COR-L47 (cell line): ENCODE measurements around the gene OPA3.
A peak's percentile ranks its signal among the peaks of the same experiment; 100 is the strongest.
"Not testable (repeated sequence)": the region's sequence is repeated elsewhere in the genome, so short reads cannot be mapped to it uniquely, and the experiment has no call there.

Experiments used
- DNase-seq: peaks from one replicate; lab custom pipeline; 2025; lab: John Stamatoyannopoulos, UW

The OPA3 gene

GRCh38 chr19:45584332-45585157 lies at the start of gene OPA3:
Gene OPA3, minus strand, starts transcription at chr19:45584802. Its CDS starts 38 bp downstream, at chr19:45584764.
- DNase-seq: peak; percentile 100

- DNase-seq: no peak
Measured at GRCh38 chr19:45632468-45633196, 48.0 kb upstream of the OPA3 start.

- DNase-seq: no peak
Measured at GRCh38 chr19:45630463-45630862, 45.9 kb upstream of the OPA3 start.

GRCh38 chr19:45629704-45630103 lies 45.1 kb upstream of the OPA3 start:
- DNase-seq: no peak

GRCh38 chr19:45628219-45628618 lies 43.6 kb upstream of the OPA3 start:
- not testable (repeated sequence) for DNase-seq

GRCh38 chr19:45623984-45624383 lies 39.4 kb upstream of the OPA3 start:
- no peak for DNase-seq

- DNase-seq: no peak
Measured at GRCh38 chr19:45621976-45622503, 37.4 kb upstream of the OPA3 start.

- DNase-seq: no peak
Measured at GRCh38 chr19:45621389-45621788, 36.8 kb upstream of the OPA3 start.

GRCh38 chr19:45616704-45617017 lies 32.1 kb upstream of the OPA3 start:
- DNase-seq: no peak

GRCh38 chr19:45615795-45616703 lies 31.4 kb upstream of the OPA3 start:
- peak; percentile 38 for DNase-seq

GRCh38 chr19:45615056-45615455 lies 30.5 kb upstream of the OPA3 start:
- DNase-seq: not testable (repeated sequence)

- no peak for DNase-seq
Measured at GRCh38 chr19:45613926-45614725, 29.5 kb upstream of the OPA3 start.

GRCh38 chr19:45608948-45609347 lies 24.3 kb upstream of the OPA3 start:
- DNase-seq: no peak

- DNase-seq: peak; percentile 34
Measured at GRCh38 chr19:45607071-45608029, 22.7 kb upstream of the OPA3 start.

GRCh38 chr19:45601524-45602374 lies 17.1 kb upstream of the OPA3 start, which contains the start of gene GPR4:
Gene GPR4, minus strand, starts transcription at chr19:45602212. Its CDS starts 10,346 bp downstream, at chr19:45591866.
- no peak for DNase-seq

- DNase-seq: no peak
Measured at GRCh38 chr19:45601115-45601514, 16.5 kb upstream of the OPA3 start.

- DNase-seq: no peak
Measured at GRCh38 chr19:45600340-45600885, 15.8 kb upstream of the OPA3 start.

GRCh38 chr19:45599286-45599685 lies 14.7 kb upstream of the OPA3 start:
- no peak for DNase-seq
